SK-N-SH (cell line): ENCODE data around the gene TMCO4.

Source experiments
- CTCF ChIP-seq: fragments of 200-600 bp; sonication (generic); IDR thresholded peaks from 2 replicates; pipeline ENCODE4 v1.6.1; 2017; ENCODE audit warnings: antibody characterized with exemption, mild to moderate bottlenecking, moderate library complexity
- ELF1 ChIP-seq: IDR thresholded peaks from 2 replicates; pipeline ENCODE4 v1.4.0; 2012
- EP300 ChIP-seq, 2 experiments: IDR thresholded peaks; 2 replicates each; pipeline versions ENCODE4 v1.4.0 to v1.6.1; 2012; ENCODE audit warnings: borderline replicate concordance in 1 of 2, low read depth in 1 of 2, low read length in 1 of 2
- GABPA ChIP-seq: IDR thresholded peaks from 2 replicates; pipeline ENCODE4 v1.4.0; 2012; ENCODE audit warnings: low read depth, mild to moderate bottlenecking
- POLR2AphosphoS5 ChIP-seq: IDR thresholded peaks from 2 replicates; pipeline ENCODE4 v1.6.1; 2012; ENCODE audit warnings: low read depth, low read length
- RFX5 ChIP-seq: IDR thresholded peaks from 2 replicates; pipeline ENCODE4 v1.6.1; 2012; ENCODE audit warnings: mild to moderate bottlenecking, improper control_type of control experiment, low read length
- SIN3A ChIP-seq: IDR thresholded peaks from 2 replicates; pipeline ENCODE4 v1.6.1; 2012; ENCODE audit warnings: low read depth, mild to moderate bottlenecking, low read length, moderate library complexity, borderline replicate concordance
- ZBTB33 ChIP-seq: IDR thresholded peaks from 2 replicates; pipeline ENCODE4 v1.4.0; 2012; ENCODE audit warnings: low read depth, borderline replicate concordance

GRCh38 chr1:19678493-19678892 lies 121.2 kb downstream of the TMCO4 start:
- TF ChIP-seq GABPA = no peak
- TF ChIP-seq CTCF = no peak
- no peak for TF ChIP-seq ELF1
- TF ChIP-seq SIN3A = no peak
- TF ChIP-seq POLR2AphosphoS5 = no peak
- no peak for TF ChIP-seq EP300 (IDR thresholded peaks at IDR 0.05; ENCODE audit: borderline replicate concordance in 1 of 2, low read depth in 1 of 2, low read length in 1 of 2)
- TF ChIP-seq ZBTB33 = no peak
- no peak for TF ChIP-seq RFX5
